ENCODE data around the gene CYB561A3.

GRCh38 chr11:61384271-61385242 lies 22.9 kb upstream of the CYB561A3 start:
- TF ChIP-seq POLR2AphosphoS5 (IDR thresholded peaks at IDR 0.05; ENCODE audit: borderline replicate concordance, low read depth, low read length) (no peak), EZH2 (IDR thresholded peaks at IDR 0.05) (no peak)
